ENCODE measurements around the gene HOGA1.

The HOGA1 gene

GRCh38 chr10:97623277-97623676, 39.1 kb downstream of the HOGA1 start:
- no peak overlapping the region for H3K27ac ChIP-seq (ENCODE audit: low read length)
- H3K27me3 ChIP-seq (ENCODE audit: low read depth, low read length): no peaks in the 10 kb centered on the region
- H2AFZ ChIP-seq (ENCODE audit: low read depth, low read length): no peak overlapping the region
- no peak overlapping the region for H3K4me2 ChIP-seq (ENCODE audit: low read length)
- TF ChIP-seq CTCF (IDR thresholded peaks at IDR 0.05; ENCODE audit: low read depth, low read length) (no peak), EZH2phosphoT487 (IDR thresholded peaks at IDR 0.05; ENCODE audit: low read depth) (no peak)
- H3K4me3 ChIP-seq (ENCODE audit: low read length): no peak overlapping the region
- no peaks in the 10 kb centered on the region for H3K4me1 ChIP-seq (ENCODE audit: low read length)
- H4K20me1 ChIP-seq (ENCODE audit: insufficient read depth, low read length): no peaks in the 10 kb centered on the region
- no peaks in the 10 kb centered on the region for H3K36me3 ChIP-seq (replicated peaks; ENCODE audit: low read depth, low read length)
- H3K79me2 ChIP-seq (ENCODE audit: low read length): no peaks in the 10 kb centered on the region
- H3K9me3 ChIP-seq (ENCODE audit: insufficient read depth, low read length): no peaks in the 10 kb centered on the region
- no peak overlapping the region for H3K9ac ChIP-seq (ENCODE audit: low read length)

GRCh38 chr10:97627731-97628130, 43.5 kb downstream of the HOGA1 start:
- no peak overlapping the region for H2AFZ ChIP-seq (ENCODE audit: low read depth, low read length)
- no peaks in the 10 kb centered on the region for H3K9me3 ChIP-seq (ENCODE audit: insufficient read depth, low read length)
- H3K4me1 ChIP-seq (ENCODE audit: low read length): no peaks in the 10 kb centered on the region
- TF ChIP-seq CTCF (IDR thresholded peaks at IDR 0.05; ENCODE audit: low read depth, low read length) (no peak), EZH2phosphoT487 (IDR thresholded peaks at IDR 0.05; ENCODE audit: low read depth) (no peak)
- no peaks in the 10 kb centered on the region for H4K20me1 ChIP-seq (ENCODE audit: insufficient read depth, low read length)
- H3K9ac ChIP-seq (ENCODE audit: low read length): no peak overlapping the region
- no peak overlapping the region for H3K4me3 ChIP-seq (ENCODE audit: low read length)
- H3K27ac ChIP-seq (ENCODE audit: low read length): no peak overlapping the region
- H3K79me2 ChIP-seq (ENCODE audit: low read length): no peaks in the 10 kb centered on the region
- H3K36me3 ChIP-seq (replicated peaks; ENCODE audit: low read depth, low read length): no peaks in the 10 kb centered on the region
- no peak overlapping the region for H3K4me2 ChIP-seq (ENCODE audit: low read length)
- H3K27me3 ChIP-seq (ENCODE audit: low read depth, low read length): no peaks in the 10 kb centered on the region

- Histone ChIP-seq H3K4me3 (ENCODE audit: low read length) (no peak overlapping the region), H3K9ac (ENCODE audit: low read length) (no peak overlapping the region), H3K9me3 (ENCODE audit: insufficient read depth, low read length) (no peaks in the 10 kb centered on the region), H3K79me2 (ENCODE audit: low read length) (no peaks in the 10 kb centered on the region), H3K27ac (ENCODE audit: low read length) (no peak overlapping the region), H2AFZ (ENCODE audit: low read depth, low read length) (no peak overlapping the region), H3K4me1 (ENCODE audit: low read length) (no peaks in the 10 kb centered on the region), H4K20me1 (ENCODE audit: insufficient read depth, low read length) (no peaks in the 10 kb centered on the region), H3K36me3 (replicated peaks; ENCODE audit: low read depth, low read length) (no peaks in the 10 kb centered on the region), H3K27me3 (ENCODE audit: low read depth, low read length) (no peaks in the 10 kb centered on the region), H3K4me2 (ENCODE audit: low read length) (no peak overlapping the region)
- no peak for TF ChIP-seq CTCF (IDR thresholded peaks at IDR 0.05; ENCODE audit: low read depth, low read length)
- no peak for TF ChIP-seq EZH2phosphoT487 (IDR thresholded peaks at IDR 0.05; ENCODE audit: low read depth)
Observed at GRCh38 chr10:97628228-97628627, 44.0 kb downstream of the HOGA1 start.

- Histone ChIP-seq H3K4me1 (ENCODE audit: low read length) (peaks cover 3% of the 10 kb centered on the region; the same call in 1 of the 2 replicates), H3K9ac (ENCODE audit: low read length) (no peak overlapping the region), H3K27ac (ENCODE audit: low read length) (no peak overlapping the region), H4K20me1 (ENCODE audit: insufficient read depth, low read length) (no peaks in the 10 kb centered on the region), H3K4me2 (ENCODE audit: low read length) (no peak overlapping the region), H2AFZ (ENCODE audit: low read depth, low read length) (no peak overlapping the region), H3K9me3 (ENCODE audit: insufficient read depth, low read length) (no peaks in the 10 kb centered on the region), H3K79me2 (ENCODE audit: low read length) (no peaks in the 10 kb centered on the region), H3K27me3 (ENCODE audit: low read depth, low read length) (no peaks in the 10 kb centered on the region), H3K4me3 (ENCODE audit: low read length) (no peak overlapping the region), H3K36me3 (replicated peaks; ENCODE audit: low read depth, low read length) (no peaks in the 10 kb centered on the region)
- TF ChIP-seq CTCF (IDR thresholded peaks at IDR 0.05; ENCODE audit: low read depth, low read length) (no peak), EZH2phosphoT487 (IDR thresholded peaks at IDR 0.05; ENCODE audit: low read depth) (no peak)
Observed at GRCh38 chr10:97629289-97629688, 45.1 kb downstream of the HOGA1 start.
